ENCODE results near the gene CHCHD6. TPM values are rescaled to one million over a fixed set of nuclear protein-coding genes. Genes with fewer than 3 reads are reported as not detected.

The CHCHD6 gene
- total RNA-seq, 1 experiment from 2014 or later: 36.3 TPM

GRCh38 chr3:126945891-126946290, 241.9 kb downstream of the CHCHD6 start:
- no peaks in the 10 kb centered on the region for H3K4me1 ChIP-seq (ENCODE audit: control insufficient read depth in 1 of 2, insufficient read depth in 2 of 2, low read length in 2 of 2)
- H4K20me1 ChIP-seq (ENCODE audit: insufficient read depth): no peaks in the 10 kb centered on the region
- H3K27me3 ChIP-seq (ENCODE audit: insufficient read depth, low read length): no peaks in the 10 kb centered on the region
- BruUV-seq (replicated peaks): no TSS peak
- ChIA-PET POLR2A (no interaction called here), RAD21 (ENCODE audit: low non-redundant PET in 1 of 2, low total read pairs in 2 of 2, uncharacterized antibody in 2 of 2, unreplicated experiment in 2 of 2) (no interaction called here), CTCF (no interaction called here)
- H3K9ac ChIP-seq (ENCODE audit: low read length): no peak overlapping the region
- H3K36me3 ChIP-seq (ENCODE audit: control insufficient read depth in 1 of 2, insufficient read depth in 2 of 2, low read length in 2 of 2): no peaks in the 10 kb centered on the region
- TF ChIP-seq, protein P1, sequence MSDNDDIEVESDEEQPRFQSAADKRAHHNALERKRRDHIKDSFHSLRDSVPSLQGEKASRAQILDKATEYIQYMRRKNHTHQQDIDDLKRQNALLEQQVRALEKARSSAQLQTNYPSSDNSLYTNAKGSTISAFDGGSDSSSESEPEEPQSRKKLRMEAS (IDR thresholded peaks at IDR 0.05): no peak
- no peak for TF ChIP-seq SP1 (IDR thresholded peaks at IDR 0.05; ENCODE audit: low read depth)
- TF ChIP-seq, protein P2, sequence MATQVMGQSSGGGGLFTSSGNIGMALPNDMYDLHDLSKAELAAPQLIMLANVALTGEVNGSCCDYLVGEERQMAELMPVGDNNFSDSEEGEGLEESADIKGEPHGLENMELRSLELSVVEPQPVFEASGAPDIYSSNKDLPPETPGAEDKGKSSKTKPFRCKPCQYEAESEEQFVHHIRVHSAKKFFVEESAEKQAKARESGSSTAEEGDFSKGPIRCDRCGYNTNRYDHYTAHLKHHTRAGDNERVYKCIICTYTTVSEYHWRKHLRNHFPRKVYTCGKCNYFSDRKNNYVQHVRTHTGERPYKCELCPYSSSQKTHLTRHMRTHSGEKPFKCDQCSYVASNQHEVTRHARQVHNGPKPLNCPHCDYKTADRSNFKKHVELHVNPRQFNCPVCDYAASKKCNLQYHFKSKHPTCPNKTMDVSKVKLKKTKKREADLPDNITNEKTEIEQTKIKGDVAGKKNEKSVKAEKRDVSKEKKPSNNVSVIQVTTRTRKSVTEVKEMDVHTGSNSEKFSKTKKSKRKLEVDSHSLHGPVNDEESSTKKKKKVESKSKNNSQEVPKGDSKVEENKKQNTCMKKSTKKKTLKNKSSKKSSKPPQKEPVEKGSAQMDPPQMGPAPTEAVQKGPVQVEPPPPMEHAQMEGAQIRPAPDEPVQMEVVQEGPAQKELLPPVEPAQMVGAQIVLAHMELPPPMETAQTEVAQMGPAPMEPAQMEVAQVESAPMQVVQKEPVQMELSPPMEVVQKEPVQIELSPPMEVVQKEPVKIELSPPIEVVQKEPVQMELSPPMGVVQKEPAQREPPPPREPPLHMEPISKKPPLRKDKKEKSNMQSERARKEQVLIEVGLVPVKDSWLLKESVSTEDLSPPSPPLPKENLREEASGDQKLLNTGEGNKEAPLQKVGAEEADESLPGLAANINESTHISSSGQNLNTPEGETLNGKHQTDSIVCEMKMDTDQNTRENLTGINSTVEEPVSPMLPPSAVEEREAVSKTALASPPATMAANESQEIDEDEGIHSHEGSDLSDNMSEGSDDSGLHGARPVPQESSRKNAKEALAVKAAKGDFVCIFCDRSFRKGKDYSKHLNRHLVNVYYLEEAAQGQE (IDR thresholded peaks at IDR 0.05; ENCODE audit: low read depth): no peak
- TF ChIP-seq ZBTB33 (IDR thresholded peaks at IDR 0.05; ENCODE audit: extremely low read depth, insufficient replicate concordance, low read length): no peak
- no peak for TF ChIP-seq JUND (IDR thresholded peaks at IDR 0.05)
- TF ChIP-seq TCF7L2 (IDR thresholded peaks at IDR 0.05; ENCODE audit: borderline replicate concordance, extremely low read depth, insufficient read depth, insufficient read length): no peak
- TF ChIP-seq EZH2phosphoT487 (IDR thresholded peaks at IDR 0.05; ENCODE audit: borderline replicate concordance): no peak
- no peaks in the 10 kb centered on the region for H3K9me3 ChIP-seq (ENCODE audit: control insufficient read depth in 1 of 2, insufficient read depth in 1 of 2, low read depth in 1 of 2, low read length in 2 of 2)
- H3K27ac ChIP-seq (ENCODE audit: low read depth, low read length): no peak overlapping the region
- H3K4me2 ChIP-seq (ENCODE audit: low read length): no peak overlapping the region
- ATAC-seq (no peak), DNase-seq (ENCODE audit: low read depth, low spot score) (no peak)
- H3K4me3 ChIP-seq (replicated peaks in 1 of 2; ENCODE audit: low read depth in 1 of 2, low read length in 2 of 2): no peak overlapping the region
- H3K9me2 ChIP-seq (ENCODE audit: insufficient read depth): no peaks in the 10 kb centered on the region
- intact Hi-C loops (cut with micrococcal nuclease): no loop called here
- H2AFZ ChIP-seq (ENCODE audit: low read depth, low read length, poor library complexity, severe bottlenecking): no peak overlapping the region
- no peaks in the 10 kb centered on the region for H3K79me2 ChIP-seq (ENCODE audit: insufficient read depth, low read length)

All from HCT116 (cell line).